Measurements from ENCODE around the gene NPL.

DNA sequence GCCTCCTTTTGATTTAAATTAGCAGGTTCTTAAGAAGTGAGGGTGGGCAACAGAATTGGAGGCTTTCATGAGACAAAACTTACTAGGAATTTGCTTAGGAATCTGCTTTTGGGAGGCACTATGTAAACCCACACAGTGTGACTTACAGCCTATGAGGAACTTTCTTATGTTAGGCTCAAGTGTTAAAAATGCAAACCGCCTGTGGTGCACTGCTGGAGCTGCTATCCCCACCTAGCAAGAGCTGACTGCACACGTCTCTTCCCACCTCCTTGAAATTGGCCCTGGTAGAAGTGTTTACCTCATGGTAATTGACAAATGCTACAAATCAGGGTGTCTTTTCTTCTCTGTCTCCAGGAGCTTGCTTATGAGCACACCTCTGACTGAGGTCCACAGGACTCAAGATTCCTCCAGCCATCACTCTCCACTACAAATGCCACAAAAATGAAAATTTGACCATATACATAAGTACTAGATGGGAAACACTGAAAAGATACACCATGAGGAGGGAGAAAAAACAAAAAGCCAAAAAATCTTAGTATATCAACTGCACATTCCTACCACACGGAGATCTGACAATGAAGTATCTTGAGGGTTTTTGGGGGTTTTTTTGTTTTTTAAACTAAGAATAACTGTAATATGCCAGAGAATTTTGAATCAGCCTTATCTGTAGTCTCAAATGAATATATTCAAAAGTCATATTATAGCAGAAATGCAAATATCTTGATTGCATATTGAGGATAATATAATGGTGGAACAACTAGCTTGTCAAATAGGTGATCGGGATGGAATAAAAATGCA is 18.2 kb upstream of the NPL start:
- TF ChIP-seq, protein P1, sequence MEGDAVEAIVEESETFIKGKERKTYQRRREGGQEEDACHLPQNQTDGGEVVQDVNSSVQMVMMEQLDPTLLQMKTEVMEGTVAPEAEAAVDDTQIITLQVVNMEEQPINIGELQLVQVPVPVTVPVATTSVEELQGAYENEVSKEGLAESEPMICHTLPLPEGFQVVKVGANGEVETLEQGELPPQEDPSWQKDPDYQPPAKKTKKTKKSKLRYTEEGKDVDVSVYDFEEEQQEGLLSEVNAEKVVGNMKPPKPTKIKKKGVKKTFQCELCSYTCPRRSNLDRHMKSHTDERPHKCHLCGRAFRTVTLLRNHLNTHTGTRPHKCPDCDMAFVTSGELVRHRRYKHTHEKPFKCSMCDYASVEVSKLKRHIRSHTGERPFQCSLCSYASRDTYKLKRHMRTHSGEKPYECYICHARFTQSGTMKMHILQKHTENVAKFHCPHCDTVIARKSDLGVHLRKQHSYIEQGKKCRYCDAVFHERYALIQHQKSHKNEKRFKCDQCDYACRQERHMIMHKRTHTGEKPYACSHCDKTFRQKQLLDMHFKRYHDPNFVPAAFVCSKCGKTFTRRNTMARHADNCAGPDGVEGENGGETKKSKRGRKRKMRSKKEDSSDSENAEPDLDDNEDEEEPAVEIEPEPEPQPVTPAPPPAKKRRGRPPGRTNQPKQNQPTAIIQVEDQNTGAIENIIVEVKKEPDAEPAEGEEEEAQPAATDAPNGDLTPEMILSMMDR (IDR thresholded peaks at IDR 0.05) = peak in 1 of 3 experiments; percentile 5
- TF ChIP-seq POLR2A (IDR thresholded peaks at IDR 0.05; ENCODE audit: low read depth) (no peak), EP300 (IDR thresholded peaks at IDR 0.05) (no peak)
